HCT116 (cell line): ENCODE data around the gene ZNF619. TPM values are rescaled to one million over a fixed set of nuclear protein-coding genes. Genes with fewer than 3 reads are reported as not detected.

Experiments used
- ATAC-seq: fragments of 200-7000 bp; cut with Tn5 transposase; 2 replicates; pipeline ENCODE4 v1.9.1; 2020; ENCODE audit warnings: mild to moderate bottlenecking, moderate library complexity
- BruUV-seq: library from RNA; stranded (reverse); fragments of 400-500 nt; replicated peaks from 2 replicates; lab custom pipeline; 2021; lab: Mats Ljungman, UMichigan
- CTCF ChIA-PET: fragments of 300-600 bp; sonication (Branson Sonifier 250); formaldehyde crosslinking; loops from one replicate; lab custom pipeline; 2021; ENCODE audit warnings: antibody characterized with exemption; lab: Charles Lee
- POLR2A ChIA-PET: fragments of 300-600, 350-600 bp; sonication (Branson Sonifier 250); formaldehyde crosslinking; loops from one replicate; lab custom pipeline; 2021; ENCODE audit warnings: antibody characterized with exemption; lab: Charles Lee
- RAD21 ChIA-PET, 2 experiments: fragments of 300-600 bp; sonication (Branson Sonifier 250); formaldehyde crosslinking; loops; one replicate each; lab custom pipeline; 2023; ENCODE audit warnings: low total read pairs in 2 of 2; ENCODE audit not compliant: uncharacterized antibody in 2 of 2, unreplicated experiment in 2 of 2, low non-redundant PET in 1 of 2; lab: Charles Lee
- DNase-seq: peaks from one replicate; pipeline ENCODE4 v3.0.0-alpha.2; 2010; ENCODE audit warnings: low read depth, low spot score
- H2AFZ ChIP-seq: fragments of 200-600 bp; shearing (Covaris generic), sonication (generic); 2 replicates; pipeline ENCODE4 v1.6.1; 2017; ENCODE audit warnings: low read depth, mixed run types, mixed read lengths, antibody characterized with exemption, low read length; ENCODE audit not compliant: poor library complexity, severe bottlenecking
- H3K27ac ChIP-seq: 2 replicates; pipeline ENCODE4 v1.5.1; 2012; ENCODE audit warnings: low read depth, low read length
- H3K27me3 ChIP-seq: fragments of 200-600 bp; sonication (generic); 2 replicates; pipeline ENCODE4 v1.6.1; 2016; ENCODE audit warnings: mixed run types, low read length, mixed read lengths; ENCODE audit not compliant: insufficient read depth
- H3K36me3 ChIP-seq, 2 experiments: fragments of 200-500 bp in 1 of 2; fragments of 200-600 bp in 1 of 2; sonication (Bioruptor generic) in 1 of 2; sonication (generic) in 1 of 2; 2 replicates each; pipeline versions ENCODE4 v1.5.1 to v1.6.1; 2014 to 2016; ENCODE audit warnings: low read length in 2 of 2, inconsistent platforms in 1 of 2, mixed read lengths in 1 of 2, mixed run types in 1 of 2; ENCODE audit not compliant: insufficient read depth in 2 of 2, control insufficient read depth in 1 of 2
- H3K4me1 ChIP-seq, 2 experiments: fragments of 200-600 bp in 1 of 2; sonication (generic) in 1 of 2; 2 replicates each; pipeline versions ENCODE4 v1.5.1 to v1.6.1; 2012 to 2017; ENCODE audit warnings: low read length in 2 of 2, inconsistent platforms in 1 of 2, mild to moderate bottlenecking in 1 of 2, mixed read lengths in 1 of 2, mixed run types in 1 of 2, moderate library complexity in 1 of 2; ENCODE audit not compliant: insufficient read depth in 2 of 2, control insufficient read depth in 1 of 2
- H3K4me2 ChIP-seq: fragments of 200-600 bp; sonication (generic); 2 replicates; pipeline ENCODE4 v1.6.1; 2017; ENCODE audit warnings: mixed run types, low read length, mixed read lengths
- H3K4me3 ChIP-seq, 2 experiments: fragments of 200-600 bp in 1 of 2; sonication (generic) in 1 of 2; replicated peaks in 1 of 2; 2 replicates each; pipeline ENCODE4 v1.5.1; 2011 to 2016; ENCODE audit warnings: low read length in 2 of 2, control low read depth in 1 of 2, low read depth in 1 of 2, mild to moderate bottlenecking in 1 of 2, mixed read lengths in 1 of 2, mixed run types in 1 of 2
- H3K79me2 ChIP-seq: fragments of 200-600 bp; sonication (generic); 2 replicates; pipeline ENCODE4 v1.6.1; 2017; ENCODE audit warnings: mild to moderate bottlenecking, mixed run types, low read length, moderate library complexity, mixed read lengths; ENCODE audit not compliant: insufficient read depth
- H3K9ac ChIP-seq: fragments of 200-600 bp; sonication (generic); 2 replicates; pipeline ENCODE4 v1.6.1; 2016; ENCODE audit warnings: low read length, mixed read lengths
- H3K9me2 ChIP-seq: fragments of 200-600 bp; sonication (generic), shearing (Covaris generic); 2 replicates; pipeline ENCODE4 v1.6.1; 2017; ENCODE audit warnings: mixed run types, mild to moderate bottlenecking, moderate library complexity; ENCODE audit not compliant: insufficient read depth
- H3K9me3 ChIP-seq, 2 experiments: fragments of 200-500 bp in 1 of 2; fragments of 200-600 bp in 1 of 2; sonication (Bioruptor generic) in 1 of 2; sonication (generic) in 1 of 2; 2 replicates each; pipeline ENCODE4 v1.6.1; 2014 to 2017; ENCODE audit warnings: low read length in 2 of 2, mixed read lengths in 2 of 2, inconsistent platforms in 1 of 2, low read depth in 1 of 2, mild to moderate bottlenecking in 1 of 2, mixed run types in 1 of 2, moderate library complexity in 1 of 2; ENCODE audit not compliant: control insufficient read depth in 1 of 2, insufficient read depth in 1 of 2
- H4K20me1 ChIP-seq: fragments of 200-600 bp; sonication (generic), shearing (Covaris generic); 2 replicates; pipeline ENCODE4 v1.6.1; 2017; ENCODE audit warnings: mixed run types, mild to moderate bottlenecking, moderate library complexity; ENCODE audit not compliant: insufficient read depth
- ELF1 ChIP-seq: IDR thresholded peaks from 2 replicates; pipeline ENCODE4 v1.6.1; 2012; ENCODE audit warnings: low read depth, borderline replicate concordance
- EZH2 ChIP-seq: fragments of 200-600 bp; sonication (generic); IDR thresholded peaks from 2 replicates; pipeline ENCODE4 v1.6.1; 2017; ENCODE audit warnings: antibody characterized with exemption, mixed run types
- EZH2phosphoT487 ChIP-seq: fragments of 200-600 bp; IDR thresholded peaks from 2 replicates; pipeline ENCODE4 v1.6.1; 2018; ENCODE audit warnings: antibody characterized with exemption, borderline replicate concordance
- FOSL1 ChIP-seq: IDR thresholded peaks from 2 replicates; pipeline ENCODE4 v1.6.1; 2012; ENCODE audit warnings: low read depth
- JUND ChIP-seq: IDR thresholded peaks from 2 replicates; pipeline ENCODE4 v1.6.1; 2012
- SIN3A ChIP-seq: IDR thresholded peaks from 2 replicates; pipeline ENCODE4 v1.6.1; 2012; ENCODE audit warnings: low read depth
- SP1 ChIP-seq: IDR thresholded peaks from 2 replicates; pipeline ENCODE4 v1.6.1; 2012; ENCODE audit warnings: low read depth
- ZFX ChIP-seq: fragments of 450-650 bp; IDR thresholded peaks from 2 replicates; pipeline ENCODE4 v1.6.1; 2017
- intact Hi-C: fragments of 100-400 bp; cut with micrococcal nuclease; formaldehyde crosslinking; loops from 2 replicates; pipeline ENCODE4 v1.10.0; 2022
- total RNA-seq: library from RNA; stranded (reverse); gene quantifications from one replicate; pipeline ENCODE4 v1.2.1, GENCODE V29; 2021; ENCODE audit not compliant: unreplicated experiment
- TF ChIP-seq, protein P1 (sequence below): IDR thresholded peaks from 2 replicates; pipeline ENCODE4 v1.6.1; 2012; ENCODE audit warnings: low read depth
- TF ChIP-seq, protein P2 (sequence below): IDR thresholded peaks from 2 replicates; pipeline ENCODE4 v1.6.1; 2012
- TF ChIP-seq, protein P3 (sequence below): IDR thresholded peaks from 2 replicates; pipeline ENCODE4 v1.6.1; 2011; ENCODE audit warnings: mild to moderate bottlenecking, low read length, moderate library complexity; ENCODE audit not compliant: insufficient replicate concordance; ENCODE audit errors: extremely low read depth

ZNF619 gene
- total RNA-seq, 1 experiment from 2014 or later, result 7.3 TPM

DNA sequence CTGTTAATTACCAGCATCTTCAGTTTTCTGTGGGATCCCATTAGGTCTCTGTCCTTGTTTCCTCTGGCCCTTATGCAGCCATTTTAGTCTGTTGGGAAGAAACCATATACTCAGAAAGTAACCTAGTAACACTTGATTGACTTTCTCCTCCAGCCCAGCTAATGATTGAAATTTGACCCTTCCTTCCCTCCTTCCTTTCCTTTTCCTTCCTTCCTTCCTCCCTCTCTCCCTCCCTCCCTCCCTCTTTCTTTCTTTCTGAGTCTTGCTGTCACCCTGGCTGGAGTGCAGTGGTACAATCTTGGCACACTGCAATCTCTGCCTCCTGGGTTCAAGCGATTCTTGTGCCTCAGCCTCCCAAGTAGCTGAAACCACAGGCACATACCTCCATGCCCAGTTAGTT lies 23.0 kb downstream of the ZNF619 start:
- BruUV-seq, result no TSS peak
- no peaks in the 10 kb centered on the region for H3K79me2 ChIP-seq
- ATAC-seq (no peak), DNase-seq (no peak)
- H3K4me3 ChIP-seq, result no peak overlapping the region
- H3K27me3 ChIP-seq, result no peaks in the 10 kb centered on the region
- intact Hi-C loops, result no loop called here
- TF ChIP-seq, protein P1, sequence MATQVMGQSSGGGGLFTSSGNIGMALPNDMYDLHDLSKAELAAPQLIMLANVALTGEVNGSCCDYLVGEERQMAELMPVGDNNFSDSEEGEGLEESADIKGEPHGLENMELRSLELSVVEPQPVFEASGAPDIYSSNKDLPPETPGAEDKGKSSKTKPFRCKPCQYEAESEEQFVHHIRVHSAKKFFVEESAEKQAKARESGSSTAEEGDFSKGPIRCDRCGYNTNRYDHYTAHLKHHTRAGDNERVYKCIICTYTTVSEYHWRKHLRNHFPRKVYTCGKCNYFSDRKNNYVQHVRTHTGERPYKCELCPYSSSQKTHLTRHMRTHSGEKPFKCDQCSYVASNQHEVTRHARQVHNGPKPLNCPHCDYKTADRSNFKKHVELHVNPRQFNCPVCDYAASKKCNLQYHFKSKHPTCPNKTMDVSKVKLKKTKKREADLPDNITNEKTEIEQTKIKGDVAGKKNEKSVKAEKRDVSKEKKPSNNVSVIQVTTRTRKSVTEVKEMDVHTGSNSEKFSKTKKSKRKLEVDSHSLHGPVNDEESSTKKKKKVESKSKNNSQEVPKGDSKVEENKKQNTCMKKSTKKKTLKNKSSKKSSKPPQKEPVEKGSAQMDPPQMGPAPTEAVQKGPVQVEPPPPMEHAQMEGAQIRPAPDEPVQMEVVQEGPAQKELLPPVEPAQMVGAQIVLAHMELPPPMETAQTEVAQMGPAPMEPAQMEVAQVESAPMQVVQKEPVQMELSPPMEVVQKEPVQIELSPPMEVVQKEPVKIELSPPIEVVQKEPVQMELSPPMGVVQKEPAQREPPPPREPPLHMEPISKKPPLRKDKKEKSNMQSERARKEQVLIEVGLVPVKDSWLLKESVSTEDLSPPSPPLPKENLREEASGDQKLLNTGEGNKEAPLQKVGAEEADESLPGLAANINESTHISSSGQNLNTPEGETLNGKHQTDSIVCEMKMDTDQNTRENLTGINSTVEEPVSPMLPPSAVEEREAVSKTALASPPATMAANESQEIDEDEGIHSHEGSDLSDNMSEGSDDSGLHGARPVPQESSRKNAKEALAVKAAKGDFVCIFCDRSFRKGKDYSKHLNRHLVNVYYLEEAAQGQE, result no peak
- TF ChIP-seq FOSL1 (no peak), ZFX (no peak), EZH2phosphoT487 (no peak)
- TF ChIP-seq, protein P2, sequence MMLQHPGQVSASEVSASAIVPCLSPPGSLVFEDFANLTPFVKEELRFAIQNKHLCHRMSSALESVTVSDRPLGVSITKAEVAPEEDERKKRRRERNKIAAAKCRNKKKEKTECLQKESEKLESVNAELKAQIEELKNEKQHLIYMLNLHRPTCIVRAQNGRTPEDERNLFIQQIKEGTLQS, result no peak
- H3K9ac ChIP-seq, result no peak overlapping the region
- ChIA-PET RAD21 (no interaction called here), POLR2A (no interaction called here), CTCF (no interaction called here)
- H3K27ac ChIP-seq, result no peak overlapping the region
- H2AFZ ChIP-seq, result no peak overlapping the region
- H3K9me2 ChIP-seq, result no peaks in the 10 kb centered on the region
- no peaks in the 10 kb centered on the region for H3K36me3 ChIP-seq
- no peaks in the 10 kb centered on the region for H4K20me1 ChIP-seq
- no peaks in the 10 kb centered on the region for H3K9me3 ChIP-seq
- H3K4me1 ChIP-seq, result peaks cover 7 to 14% of the 10 kb centered on the region in 2 experiments
- no peak overlapping the region for H3K4me2 ChIP-seq

DNA sequence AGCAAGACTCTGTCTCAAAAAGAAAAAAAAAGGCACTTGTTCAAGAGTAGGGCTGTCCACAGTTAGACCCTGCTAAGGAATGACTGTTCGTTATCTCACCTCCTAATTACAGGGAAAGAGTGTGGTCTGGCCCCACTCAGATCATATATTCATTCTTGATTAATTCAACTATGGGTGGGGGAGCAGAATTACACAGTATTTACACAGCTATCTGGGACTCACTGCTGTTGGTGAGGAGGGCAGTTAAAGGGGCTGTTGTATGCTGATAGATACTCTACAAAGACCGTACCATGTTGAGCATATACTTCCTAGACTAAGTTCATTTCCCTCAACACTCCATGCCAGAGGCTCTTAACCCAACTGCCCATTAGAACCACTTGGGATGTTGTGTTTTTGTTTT lies 25.1 kb downstream of the ZNF619 start:
- Histone ChIP-seq H2AFZ (no peak overlapping the region), H3K9ac (no peak overlapping the region), H3K27me3 (no peaks in the 10 kb centered on the region), H3K4me2 (no peak overlapping the region), H3K79me2 (0 out of 2 replicates have a peak, but pooled peaks cover 4% of the 10 kb centered on the region), H3K9me2 (no peaks in the 10 kb centered on the region), H3K4me3 (no peak overlapping the region), H3K27ac (no peak overlapping the region), H4K20me1 (no peaks in the 10 kb centered on the region), H3K4me1 (peaks cover 11 to 29% of the 10 kb centered on the region in 2 experiments), H3K36me3 (no peaks in the 10 kb centered on the region), H3K9me3 (no peaks in the 10 kb centered on the region)
- ChIA-PET POLR2A (no interaction called here), RAD21 (no interaction called here), CTCF (no interaction called here)
- ATAC-seq (no peak), DNase-seq (no peak)
- intact Hi-C loops, result no loop called here
- no TSS peak for BruUV-seq
- TF ChIP-seq JUND (no peak), SP1 (no peak), EZH2phosphoT487 (no peak), EZH2 (no peak), SIN3A (no peak), ELF1 (no peak)
- TF ChIP-seq, protein P1, result no peak
- TF ChIP-seq, protein P3, sequence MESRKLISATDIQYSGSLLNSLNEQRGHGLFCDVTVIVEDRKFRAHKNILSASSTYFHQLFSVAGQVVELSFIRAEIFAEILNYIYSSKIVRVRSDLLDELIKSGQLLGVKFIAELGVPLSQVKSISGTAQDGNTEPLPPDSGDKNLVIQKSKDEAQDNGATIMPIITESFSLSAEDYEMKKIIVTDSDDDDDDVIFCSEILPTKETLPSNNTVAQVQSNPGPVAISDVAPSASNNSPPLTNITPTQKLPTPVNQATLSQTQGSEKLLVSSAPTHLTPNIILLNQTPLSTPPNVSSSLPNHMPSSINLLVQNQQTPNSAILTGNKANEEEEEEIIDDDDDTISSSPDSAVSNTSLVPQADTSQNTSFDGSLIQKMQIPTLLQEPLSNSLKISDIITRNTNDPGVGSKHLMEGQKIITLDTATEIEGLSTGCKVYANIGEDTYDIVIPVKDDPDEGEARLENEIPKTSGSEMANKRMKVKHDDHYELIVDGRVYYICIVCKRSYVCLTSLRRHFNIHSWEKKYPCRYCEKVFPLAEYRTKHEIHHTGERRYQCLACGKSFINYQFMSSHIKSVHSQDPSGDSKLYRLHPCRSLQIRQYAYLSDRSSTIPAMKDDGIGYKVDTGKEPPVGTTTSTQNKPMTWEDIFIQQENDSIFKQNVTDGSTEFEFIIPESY, result no peak
